K562 (cell line): ENCODE results near the gene ELK1. TPM values are rescaled to one million over a fixed set of nuclear protein-coding genes. Genes with fewer than 3 reads are reported as not detected.
"Not testable (repeated sequence)": the region's sequence is repeated elsewhere in the genome, so short reads cannot be mapped to it uniquely, and the experiment has no call there.

Experiments used
- ATAC-seq: fragments of 200-7000 bp; cut with Tn5 transposase; 3 replicates; pipeline ENCODE4 v1.9.1; 2020; ENCODE audit warnings: moderate library complexity
- BruUV-seq: library from RNA; stranded (reverse); fragments of 400-500 nt; replicated peaks from 2 replicates; lab custom pipeline; 2021; lab: Mats Ljungman, UMichigan
- CTCF ChIA-PET: fragments of 300-600 bp; formaldehyde crosslinking; extraction: SDS; loops from one replicate; lab custom pipeline; 2021; ENCODE audit warnings: low intra/inter-chr PET ratio; lab: Yijun Ruan, JAX
- POLR2A ChIA-PET: fragments of 300-600, 350-650 bp; sonication (Branson Sonifier 250); formaldehyde crosslinking; extraction: SDS; loops from one replicate; lab custom pipeline; 2021; ENCODE audit warnings: antibody characterized with exemption, inconsistent platforms; lab: Yijun Ruan, JAX
- DNase-seq, 4 experiments: peaks; one replicate each; pipeline versions ENCODE4 v3.0.0 to v3.0.0-alpha.2; 2011 to 2018; ENCODE audit warnings: low spot score in 3 of 4, mixed read lengths in 3 of 4; ENCODE audit errors: extremely low read depth in 1 of 4
- FAIRE-seq: peaks from 2 replicates; lab custom pipeline; 2011; peaks lifted over from hg19 to GRCh38; lab: Jason Lieb, UNC
- H2AFZ ChIP-seq: 2 replicates; pipeline ENCODE4 v1.6.0; 2011; ENCODE audit warnings: low read depth, low read length, control low read depth, inconsistent platforms
- H3K27ac ChIP-seq: fragments of 200-600 bp; 3 replicates; pipeline ENCODE4 v1.8.0; 2011; ENCODE audit warnings: low read depth, mild to moderate bottlenecking, control low read depth, inconsistent platforms, low read length, moderate library complexity, mixed read lengths; ENCODE audit errors: extremely low read depth
- H3K27me3 ChIP-seq, 2 experiments: fragments of 300-600 bp in 1 of 2; 2 replicates in 1 of 2; 3 replicates in 1 of 2; pipeline versions ENCODE4 v1.6.0 to v1.8.0; 2011; ENCODE audit warnings: inconsistent platforms in 2 of 2, low read length in 2 of 2, mild to moderate bottlenecking in 1 of 2, mixed read lengths in 1 of 2, moderate library complexity in 1 of 2; ENCODE audit not compliant: control insufficient read depth in 2 of 2, insufficient read depth in 2 of 2
- H3K36me3 ChIP-seq: fragments of 300-600 bp; 3 replicates; pipeline ENCODE4 v1.8.0; 2011; ENCODE audit warnings: mild to moderate bottlenecking, low read length, inconsistent platforms; ENCODE audit not compliant: control insufficient read depth, insufficient read depth
- H3K4me1 ChIP-seq, 2 experiments: fragments of 200-600 bp in 1 of 2; replicated peaks in 1 of 2; 2 replicates in 1 of 2; 3 replicates in 1 of 2; pipeline versions ENCODE4 v1.5.1 to v1.8.0; 2011; ENCODE audit warnings: inconsistent platforms in 2 of 2, low read length in 2 of 2, mild to moderate bottlenecking in 1 of 2, mixed read lengths in 1 of 2, moderate library complexity in 1 of 2; ENCODE audit not compliant: control insufficient read depth in 2 of 2, insufficient read depth in 2 of 2
- H3K4me2 ChIP-seq: 2 replicates; pipeline ENCODE4 v1.6.1; 2011; ENCODE audit warnings: low read length, control low read depth, inconsistent platforms, mixed read lengths; ENCODE audit not compliant: insufficient read depth
- H3K4me3 ChIP-seq: fragments of 200-600 bp; sonication (generic), shearing (Covaris generic); 2 replicates; pipeline ENCODE4 v1.5.1; 2016; ENCODE audit warnings: control low read depth, inconsistent platforms
- H3K79me2 ChIP-seq: fragments of 200-600 bp; 3 replicates; pipeline ENCODE4 v1.8.0; 2011; ENCODE audit warnings: low read length, inconsistent platforms; ENCODE audit not compliant: control insufficient read depth, insufficient read depth
- H3K9ac ChIP-seq, 2 experiments: 2 replicates each; pipeline versions ENCODE4 v1.6.0 to v1.6.1; 2011; ENCODE audit warnings: low read depth in 2 of 2, low read length in 2 of 2, control low read depth in 1 of 2, inconsistent platforms in 1 of 2, mild to moderate bottlenecking in 1 of 2, mixed read lengths in 1 of 2; ENCODE audit not compliant: insufficient read depth in 1 of 2
- H3K9me1 ChIP-seq: one replicate; pipeline ENCODE4 v1.6.0; 2011; ENCODE audit warnings: inconsistent platforms, mild to moderate bottlenecking, low read length, moderate library complexity; ENCODE audit not compliant: control insufficient read depth, insufficient read depth
- H3K9me3 ChIP-seq: replicated peaks from 2 replicates; pipeline ENCODE4 v1.5.1; 2011; ENCODE audit warnings: low read depth, low read length, inconsistent platforms; ENCODE audit not compliant: control insufficient read depth, insufficient read depth
- H4K20me1 ChIP-seq: replicated peaks from 2 replicates; pipeline ENCODE4 v1.6.1; 2011; ENCODE audit warnings: low read length, inconsistent platforms, mixed read lengths; ENCODE audit not compliant: control insufficient read depth, insufficient read depth
- SPI1 ChIP-seq: IDR thresholded peaks from 2 replicates; pipeline ENCODE4 v1.6.1; 2011; ENCODE audit warnings: low read depth, low read length, control low read depth, borderline replicate concordance
- SRSF7 ChIP-seq: fragments of 200-400 bp; formaldehyde crosslinking; optimal IDR thresholded peaks from 2 replicates; pipeline ENCODE3; 2017; ENCODE audit warnings: mild to moderate bottlenecking, low read depth, low read length
- ZNF121 ChIP-seq: sonication (generic); formaldehyde crosslinking; conservative IDR thresholded peaks from 2 replicates; pipeline ENCODE4 v1.8.0; 2022; ENCODE audit warnings: missing genetic modification reagents
- WGBS: fragments of 100-300 bp; shearing (Covaris generic); methylation state at CpG from one replicate; pipeline ENCODE4 v1.1.6; 2016; ENCODE audit warnings: low coverage, mixed read lengths; ENCODE audit not compliant: insufficient coverage; ENCODE audit errors: missing lambda C conversion rate; 5-methylcytosine and 5-hydroxymethylcytosine counted together
- in situ Hi-C: fragments of 300-500 bp; cut with MboI; formaldehyde crosslinking; loops from 4 replicates; pipeline ENCODE4 v1.15.0; 2018; ENCODE audit warnings: inconsistent platforms, mixed read lengths
- intact Hi-C: fragments of 100-400 bp; cut with micrococcal nuclease; formaldehyde crosslinking; loops from 2 replicates; pipeline ENCODE4 v1.14.2; 2022
- polyA plus RNA-seq, 8 experiments: library from polyadenylated mRNA; depleted of rRNA in 4 of 8; stranded (reverse) in 5 of 8; unstranded in 3 of 8; fragments of >200 nt; fragmentation: Nextera tagmentation in 2 of 8; fragmentation: Illumina TruSeq in 1 of 8; extraction: Ambion mirVana in 2 of 8; extraction: Trizol in 1 of 8; gene quantifications; 2 replicates each; pipeline versions ENCODE4 v1.2.1 to v1.2.3, GENCODE V29; 2011 to 2014; ENCODE audit warnings: inconsistent platforms in 1 of 8, missing spikeins in 1 of 8
- total RNA-seq, 7 experiments: library from RNA; depleted of rRNA in 6 of 7; stranded (reverse); fragments of >200 nt in 6 of 7; fragmentation: Illumina TruSeq in 2 of 7; extraction: Trizol in 2 of 7; gene quantifications; 2 replicates each; pipeline versions ENCODE4 v1.2.1 to v1.2.3, GENCODE V29; 2011 to 2021; ENCODE audit warnings: low replicate concordance in 1 of 7

Gene ELK1
- total and polyA plus RNA-seq, 9 of the 15 experiments (the other 6 are each of a cell fraction or from before 2014, with no cell fraction given), result 4.4 to 74.9 (median 26.5) TPM

GRCh38 chrX:47605024-47605423 lies 45.3 kb downstream of the ELK1 start:
- ChIA-PET CTCF (no interaction called here), POLR2A (no interaction called here)
- TF ChIP-seq SPI1, result 0 out of 2 replicates have a peak, but pooled peaks have one; percentile 7
- TF ChIP-seq SRSF7, result no peak
- Histone ChIP-seq H2AFZ (no peak overlapping the region), H3K4me1 (peaks cover 7% of the 10 kb centered on the region in 2 experiments; a peak in 4 of 5 replicates), H3K27ac (no peak overlapping the region), H3K79me2 (no peaks in the 10 kb centered on the region), H3K4me3 (no peak overlapping the region), H4K20me1 (no peaks in the 10 kb centered on the region), H3K4me2 (no peak overlapping the region), H3K9me1 (no peaks in the 10 kb centered on the region), H3K36me3 (no peaks in the 10 kb centered on the region), H3K27me3 (no peaks in the 10 kb centered on the region), H3K9me3 (0 out of 2 replicates have a peak, but pooled peaks cover 2% of the 10 kb centered on the region), H3K9ac (no peak overlapping the region)
- FAIRE-seq (no peak), DNase-seq (no peak), ATAC-seq (no peak)
- in situ Hi-C loops, result no loop called here
- 50% methylated on average over 9 of the region's 9 CpGs for WGBS
- intact Hi-C loops, result no loop called here
- BruUV-seq, result no TSS peak

- peak; percentile 92 for TF ChIP-seq ZNF121 (CRISPR knock-in tag)
Observed at GRCh38 chrX:47603125-47603524, 47.2 kb downstream of the ELK1 start.

More at GRCh38 chrX:47603125-47603524, 47.2 kb downstream of the ELK1 start:
- 67% methylated on average over 4 of the region's 4 CpGs for WGBS
- H3K27me3 ChIP-seq, H3K27ac ChIP-seq, H3K79me2 ChIP-seq, DNase-seq, H3K4me2 ChIP-seq, POLR2A ChIA-PET, in situ Hi-C loops, H3K4me3 ChIP-seq, H3K36me3 ChIP-seq, CTCF ChIA-PET, H3K9ac ChIP-seq, H2AFZ ChIP-seq, H4K20me1 ChIP-seq, H3K9me1 ChIP-seq, H3K9me3 ChIP-seq, ATAC-seq, BruUV-seq, intact Hi-C loops, FAIRE-seq, H3K4me1 ChIP-seq: not testable (repeated sequence)
